GM19324 (cell line): ENCODE data around the gene PLCB4.
"Not testable (repeated sequence)": the region's sequence is repeated elsewhere in the genome, so short reads cannot be mapped to it uniquely, and the experiment has no call there.

Experiments
- ATAC-seq: cut with Tn5 transposase; IDR thresholded peaks from one replicate; pipeline ENCODE4 v1.9.1; 2021; ENCODE audit warnings: mild to moderate bottlenecking, moderate library complexity; ENCODE audit not compliant: unreplicated experiment, low FRiP score

The PLCB4 gene

DNA sequence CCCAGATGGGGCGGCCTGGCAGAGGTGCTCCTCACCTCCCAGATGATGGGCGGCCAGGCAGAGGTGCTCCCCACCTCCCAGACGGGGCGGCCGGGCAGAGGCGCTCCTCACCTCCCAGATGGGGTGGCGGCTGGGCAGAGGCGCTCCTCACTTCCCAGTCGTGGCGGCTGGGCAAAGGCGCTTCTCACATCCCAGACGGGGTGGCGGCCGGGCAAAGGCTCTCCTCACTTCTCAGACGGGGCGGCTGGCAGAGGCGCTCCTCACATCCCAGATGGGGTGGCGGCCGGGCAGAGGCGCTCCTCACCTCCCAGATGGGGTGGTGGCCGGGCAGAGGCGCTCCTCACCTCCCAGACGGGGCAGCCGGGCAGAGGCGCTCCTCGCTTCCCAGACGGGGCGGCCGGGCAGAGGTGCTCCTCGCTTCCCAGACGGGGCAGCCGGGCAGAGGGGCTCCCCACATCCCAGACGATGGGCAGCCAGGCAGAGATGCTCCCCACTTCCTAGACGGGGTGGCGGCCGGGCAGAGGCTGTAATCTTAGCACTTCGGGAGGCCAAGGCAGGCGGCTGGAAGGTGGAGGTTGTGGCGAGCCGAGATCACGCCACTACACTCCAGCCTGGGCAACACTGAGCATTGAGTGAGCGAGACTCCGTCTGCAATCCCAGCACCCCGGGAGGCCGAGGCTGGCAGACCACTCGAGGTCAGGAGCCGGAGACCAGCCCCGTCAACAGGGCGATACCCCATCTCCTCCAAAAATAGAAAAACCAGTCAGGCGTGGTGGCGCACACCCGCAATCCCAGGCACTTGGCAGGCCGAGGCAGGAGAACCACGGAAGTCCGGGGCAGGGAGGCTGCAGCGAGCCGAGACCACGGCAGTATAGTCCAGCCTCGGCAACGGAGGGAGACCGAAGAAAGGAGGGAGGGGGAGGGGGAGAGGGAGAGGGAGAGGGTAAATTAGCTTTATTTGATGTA is 316.7 kb downstream of the PLCB4 start:
- not testable (repeated sequence) for ATAC-seq

DNA sequence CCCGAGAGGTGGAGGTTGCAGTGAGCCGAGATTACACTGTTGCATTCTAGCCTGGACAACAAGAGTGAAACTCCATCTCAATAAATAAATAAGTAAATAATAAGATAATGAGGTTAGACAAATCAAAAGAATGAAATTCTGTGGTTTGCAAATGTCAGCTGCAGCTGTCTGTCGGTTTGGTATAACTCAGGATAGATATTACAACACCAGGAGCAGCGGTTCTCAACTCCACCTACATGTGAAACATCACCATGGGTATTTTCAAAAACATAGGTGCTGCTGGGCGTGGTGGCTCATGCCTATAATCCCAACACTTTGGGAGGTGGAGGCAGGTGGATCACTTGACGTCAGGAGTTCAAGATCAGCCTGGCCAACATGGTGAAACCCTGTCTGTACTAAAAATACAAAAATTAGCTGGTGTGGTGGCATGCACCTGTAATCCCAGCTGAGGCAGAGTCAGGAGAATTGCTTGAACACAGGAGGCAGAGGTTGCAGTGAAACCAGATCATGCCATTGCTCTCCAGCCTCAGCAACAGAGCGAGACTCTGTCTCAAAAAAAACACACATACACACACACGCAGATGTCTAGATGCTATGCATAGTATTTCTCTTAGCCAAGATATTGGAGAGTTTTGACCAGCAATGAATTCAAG is 319.4 kb downstream of the PLCB4 start:
- no peak for ATAC-seq

DNA sequence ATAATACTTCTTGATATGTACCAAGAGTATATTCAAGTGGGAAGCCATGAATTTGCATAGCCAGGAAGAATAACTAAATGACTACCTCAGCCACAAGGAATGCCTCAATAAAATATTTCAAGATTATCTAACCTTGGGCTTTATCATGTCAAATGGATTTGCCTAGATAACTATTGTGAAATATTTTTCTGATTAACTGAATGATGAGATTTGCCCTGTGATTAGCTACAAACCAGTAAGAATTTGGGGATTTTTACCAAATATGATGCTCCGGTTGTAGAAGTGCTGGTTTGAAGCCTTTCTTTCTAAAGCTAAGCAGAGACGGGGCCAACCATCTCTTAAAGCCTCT is 319.9 kb downstream of the PLCB4 start:
- ATAC-seq = no peak

DNA sequence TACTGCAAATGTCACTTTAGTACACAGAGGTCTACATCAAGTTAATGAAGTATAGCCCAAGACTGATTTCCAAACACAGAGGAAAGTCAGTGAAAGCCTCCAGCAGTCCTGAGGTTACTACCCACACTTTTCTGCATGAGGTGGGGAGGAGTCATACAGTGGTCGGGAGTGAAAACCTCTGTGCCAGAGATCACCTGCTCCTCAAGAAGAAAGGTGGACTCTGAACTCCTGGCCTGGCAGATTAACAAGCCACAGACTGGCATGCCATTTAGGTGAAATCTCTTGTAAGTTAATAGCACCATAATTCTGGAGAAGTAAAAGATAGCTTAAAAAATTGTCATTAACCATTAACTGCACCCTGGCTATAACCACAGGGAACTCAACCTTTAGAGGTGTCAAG is 320.5 kb downstream of the PLCB4 start:
- no peak for ATAC-seq

DNA sequence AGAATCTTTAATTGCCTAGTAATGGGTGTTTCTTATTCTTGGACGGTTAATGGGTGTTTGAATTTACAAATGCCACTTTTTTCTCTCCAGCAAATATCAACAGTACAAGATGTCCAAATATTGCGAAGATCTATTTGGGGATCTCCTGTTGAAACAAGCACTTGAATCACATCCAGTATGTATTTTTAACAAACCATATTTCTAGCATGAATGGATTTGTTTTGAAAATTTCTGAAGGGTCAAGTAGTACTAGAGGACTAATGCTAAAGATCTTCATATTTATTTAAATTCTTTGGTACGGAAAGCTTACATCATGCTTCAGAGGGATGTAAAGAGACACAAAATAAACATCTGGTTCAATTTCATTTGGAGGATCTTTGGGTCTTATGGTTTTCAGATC is 321.6 kb downstream of the PLCB4 start:
- ATAC-seq = no peak

DNA sequence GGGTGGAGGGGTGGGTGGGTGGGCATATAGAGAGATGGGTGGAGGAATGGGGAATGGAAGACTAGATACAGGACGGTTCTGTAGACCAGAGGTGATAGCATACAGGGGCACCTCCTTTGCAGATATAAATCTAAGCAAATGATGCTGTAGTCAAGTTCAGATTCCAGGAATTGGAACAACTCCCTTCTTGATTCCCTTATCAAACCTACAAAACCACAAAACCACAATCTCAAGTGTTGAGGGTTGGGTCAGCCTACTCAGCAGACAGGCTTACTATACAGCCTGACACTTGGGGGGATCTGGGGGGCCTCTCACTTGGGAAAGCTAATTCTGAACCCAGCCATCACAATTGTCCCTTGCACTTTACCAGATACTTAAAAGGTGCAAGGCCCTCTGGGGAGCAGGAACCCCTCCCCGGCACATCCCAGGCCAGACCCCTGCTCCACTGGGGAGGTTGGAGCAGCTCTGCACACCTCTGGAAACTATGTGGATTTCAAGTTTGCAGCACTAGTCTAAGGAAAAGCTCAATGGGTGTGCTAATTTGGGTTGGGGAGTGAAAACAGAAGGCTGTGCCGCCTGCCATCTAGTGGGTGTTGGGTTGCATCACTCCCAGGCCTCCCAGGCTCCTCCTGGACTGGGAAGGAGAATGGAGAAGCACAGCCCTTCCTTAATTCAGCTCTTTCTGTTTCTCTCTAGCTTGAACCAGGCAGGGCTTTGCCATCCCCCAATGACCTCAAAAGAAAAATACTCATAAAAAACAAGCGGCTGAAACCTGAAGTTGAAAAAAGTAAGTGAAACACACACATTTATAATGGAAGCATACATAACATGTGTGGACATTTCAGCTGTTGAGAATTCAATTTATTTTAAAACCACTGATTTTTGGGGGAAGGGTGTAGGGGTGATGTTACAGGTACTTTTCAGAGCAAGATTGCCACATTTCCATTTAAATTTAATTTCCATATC is 324.3 kb downstream of the PLCB4 start:
- ATAC-seq = peak; percentile 39

DNA sequence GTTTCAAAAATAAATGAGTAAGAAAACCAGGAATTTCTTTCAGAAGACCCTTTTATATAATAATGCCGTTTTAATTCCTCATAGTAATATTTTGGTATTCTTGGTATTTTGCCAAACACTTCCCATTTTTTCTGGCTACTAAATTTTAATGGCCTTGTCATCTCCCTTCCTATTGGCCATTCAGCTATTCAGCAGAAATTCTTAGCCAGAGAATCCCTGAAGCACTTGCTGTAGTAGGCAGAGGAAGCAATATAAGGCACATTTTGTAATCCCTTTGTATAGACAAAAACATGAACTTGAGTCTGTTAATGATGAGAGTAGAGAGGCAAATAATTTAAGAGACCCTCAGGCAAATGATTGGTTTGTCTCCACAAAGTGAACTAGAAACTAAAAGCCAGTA is 327.1 kb downstream of the PLCB4 start:
- ATAC-seq = no peak

DNA sequence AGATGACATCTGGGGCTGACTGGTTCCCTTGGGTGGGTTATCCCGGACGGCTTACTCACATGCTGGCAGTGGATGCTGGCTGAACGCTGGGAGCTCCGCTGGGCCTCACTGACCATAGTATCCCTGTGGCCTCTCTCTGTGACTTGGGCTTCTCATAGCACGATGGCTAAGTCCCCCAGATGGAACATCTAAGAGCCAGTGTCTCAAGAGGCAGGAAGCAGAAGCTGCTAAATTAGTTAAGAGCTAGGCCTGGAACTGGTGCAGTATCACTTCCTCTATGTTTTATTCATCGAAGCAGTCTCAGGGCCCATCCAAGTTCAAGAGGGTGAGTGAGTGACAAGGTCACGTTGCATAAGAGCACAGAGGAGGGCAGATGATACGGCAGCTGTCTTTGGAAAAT is 329.0 kb downstream of the PLCB4 start:
- ATAC-seq = peak; percentile 87

DNA sequence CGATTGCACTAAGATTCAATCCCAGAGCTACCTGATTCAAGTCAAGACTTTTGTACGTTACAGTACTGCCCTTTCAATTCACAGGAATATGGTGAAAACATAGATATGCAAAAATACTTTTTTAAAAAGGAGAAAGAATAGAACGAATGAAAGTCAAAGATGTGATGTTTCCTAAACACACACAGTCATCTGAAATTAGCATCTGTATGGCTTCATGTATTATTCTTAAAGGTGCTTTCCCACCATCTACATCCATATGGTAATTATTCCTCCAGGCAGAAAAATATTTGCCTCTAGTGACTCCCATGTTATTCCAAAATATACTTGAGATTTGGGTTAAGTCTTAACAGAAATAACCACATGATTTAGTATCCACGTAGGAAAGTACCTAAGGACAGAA is 330.0 kb downstream of the PLCB4 start:
- ATAC-seq = no peak

DNA sequence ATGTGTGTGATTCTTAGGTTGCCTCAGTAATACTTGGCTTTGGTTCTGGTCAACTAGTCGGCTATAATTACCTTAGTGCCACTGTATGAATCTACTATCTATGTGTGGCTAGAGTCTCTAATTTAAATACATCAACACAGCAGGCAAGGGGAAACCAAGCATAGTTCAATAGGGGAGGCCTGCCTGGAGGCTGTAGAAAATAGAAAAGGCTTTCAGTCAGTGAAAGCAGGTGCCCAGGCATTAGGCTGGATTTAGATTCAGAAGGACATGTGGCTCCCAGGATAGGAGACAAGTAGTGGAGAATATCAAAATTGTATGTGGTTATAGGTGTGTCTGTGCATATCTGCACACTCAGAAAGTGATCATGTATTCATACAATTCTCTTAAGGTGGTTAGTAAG is 330.4 kb downstream of the PLCB4 start:
- ATAC-seq = no peak

DNA sequence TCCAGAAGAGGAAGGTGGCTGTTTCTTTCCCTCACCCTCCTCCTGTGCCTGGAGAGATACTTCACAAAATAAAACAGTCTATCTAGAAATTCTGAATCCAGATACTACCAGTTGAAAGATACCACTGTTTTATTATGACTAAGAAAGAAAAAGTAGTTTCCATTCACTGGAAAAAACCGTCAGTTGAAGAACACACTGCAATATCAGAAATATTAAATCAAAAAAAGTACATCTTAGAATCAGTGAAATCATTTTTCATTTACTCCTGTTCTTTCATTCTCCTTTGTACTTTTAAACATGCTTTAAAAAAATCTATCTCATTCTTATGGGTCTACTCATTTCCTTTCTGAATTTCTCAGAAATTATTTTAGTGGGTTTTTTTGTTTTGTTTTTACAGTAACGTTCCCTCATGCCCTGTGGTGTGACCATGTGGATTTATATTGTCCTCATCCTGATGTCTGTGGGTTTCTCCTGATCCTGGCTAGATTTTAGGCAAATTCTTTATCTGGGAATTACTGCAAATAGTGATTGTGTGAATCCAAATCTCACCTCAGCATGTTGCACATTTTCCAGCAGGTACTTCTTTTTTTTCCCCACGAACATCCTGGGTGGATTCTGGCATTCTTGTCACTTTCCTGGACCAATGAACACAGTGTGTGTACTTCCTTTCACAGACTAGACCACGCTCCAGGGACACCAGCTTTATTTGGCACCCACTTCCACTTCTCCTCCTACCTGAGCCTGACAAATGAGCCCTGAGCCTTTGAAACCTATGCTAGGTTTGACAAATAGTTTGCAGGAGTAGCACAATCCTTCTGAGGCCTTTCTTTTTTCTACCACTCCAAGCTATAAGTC is 331.5 kb downstream of the PLCB4 start:
- ATAC-seq = no peak

DNA sequence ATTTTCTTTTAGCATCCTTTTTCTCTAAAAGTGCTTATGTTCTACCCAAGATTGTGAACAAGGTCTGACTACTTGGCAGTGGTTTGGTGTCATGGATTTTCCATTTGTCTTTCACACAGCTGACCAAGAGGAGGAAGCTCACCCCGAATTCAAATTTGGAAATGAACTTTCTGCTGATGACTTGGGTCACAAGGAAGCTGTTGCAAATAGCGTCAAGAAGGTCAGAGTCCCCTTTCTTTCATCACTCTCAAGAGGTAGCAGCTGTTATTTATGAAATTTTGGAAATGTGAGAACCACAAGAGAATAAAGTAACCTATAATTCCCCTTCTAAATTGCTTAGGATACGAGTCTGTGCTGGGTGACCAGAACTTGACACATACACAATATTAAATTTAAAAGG is 332.5 kb downstream of the PLCB4 start:
- ATAC-seq = no peak

DNA sequence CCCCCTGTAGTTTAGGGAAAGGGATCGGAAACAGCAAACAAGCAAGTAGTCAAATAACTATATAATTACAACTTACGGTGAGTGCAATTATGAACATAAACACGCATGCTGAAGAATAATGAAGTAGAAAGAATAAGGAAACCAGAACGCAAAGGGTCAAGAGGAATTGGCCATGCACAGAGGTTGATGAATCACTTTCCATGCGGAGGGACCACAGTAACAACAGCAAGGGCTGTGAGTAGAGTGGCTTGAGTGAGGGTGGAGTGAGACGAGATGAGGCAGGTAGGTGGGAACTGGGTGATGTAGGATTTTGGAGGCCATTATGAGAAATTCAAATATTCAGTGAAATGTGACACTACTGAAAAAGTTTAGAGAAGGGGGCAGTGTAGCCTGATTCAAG is 333.3 kb downstream of the PLCB4 start:
- ATAC-seq = no peak

DNA sequence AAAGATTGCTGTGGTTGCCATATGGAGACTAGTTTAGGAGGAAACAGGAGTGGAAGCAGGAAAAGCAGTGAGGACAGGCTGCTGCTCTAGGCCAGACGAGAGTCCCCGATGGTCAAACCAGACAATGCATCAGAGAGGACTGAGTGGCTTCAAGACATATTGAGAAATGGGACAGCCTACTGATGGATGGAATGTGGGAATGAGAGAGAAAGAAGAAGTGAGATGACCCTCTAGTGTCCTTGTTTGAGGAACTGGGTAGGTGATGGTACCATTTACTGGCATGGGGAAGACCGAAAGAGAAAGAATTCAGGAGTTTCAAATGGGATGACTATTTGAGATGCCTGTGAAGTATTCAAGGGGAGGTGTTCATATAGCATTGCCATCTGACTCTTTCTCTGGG is 333.7 kb downstream of the PLCB4 start:
- ATAC-seq = no peak

DNA sequence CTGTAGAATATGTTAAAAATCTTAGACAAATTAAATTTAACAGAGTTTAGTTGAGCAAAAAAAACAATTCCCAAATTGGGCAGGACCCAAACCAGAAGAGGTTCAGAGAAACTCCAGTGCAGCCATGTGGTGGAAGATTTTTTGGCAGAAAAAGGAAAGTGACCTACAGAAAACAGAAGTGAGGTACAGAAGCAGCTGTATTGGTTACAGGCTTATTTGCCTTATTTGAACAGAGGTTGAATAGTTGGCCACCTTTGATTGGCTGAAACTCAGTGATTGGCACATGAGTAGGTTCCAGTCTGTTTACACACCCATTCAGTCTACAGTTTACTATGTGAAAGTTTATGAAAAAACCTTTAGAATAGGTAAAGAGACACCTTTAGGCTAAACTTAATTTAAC is 334.6 kb downstream of the PLCB4 start:
- ATAC-seq = no peak

DNA sequence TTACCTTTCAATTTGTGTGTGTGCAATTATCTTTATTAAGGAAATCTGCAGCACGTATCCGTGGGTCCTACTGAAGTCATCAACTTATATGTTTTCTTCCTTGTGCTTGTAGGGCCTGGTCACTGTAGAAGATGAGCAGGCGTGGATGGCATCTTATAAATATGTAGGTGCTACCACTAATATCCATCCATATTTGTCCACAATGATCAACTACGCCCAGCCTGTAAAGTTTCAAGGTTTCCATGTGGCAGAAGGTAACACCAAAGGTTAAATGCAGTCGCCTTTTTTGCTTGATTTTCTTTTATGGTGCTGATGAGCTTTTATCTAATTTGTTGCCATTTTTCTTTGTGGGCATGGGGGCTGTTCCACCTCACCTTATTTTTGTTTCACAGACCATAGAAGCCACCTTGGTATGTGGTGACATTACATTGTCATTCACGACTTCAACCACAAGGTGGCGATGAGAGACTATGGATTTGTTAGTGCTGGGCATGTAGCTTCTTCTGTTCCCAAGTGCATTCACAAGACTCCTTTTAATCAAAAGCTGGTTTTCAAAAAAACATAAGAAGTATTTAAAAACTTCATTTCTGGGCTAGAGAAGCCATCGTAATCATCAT is 339.0 kb downstream of the PLCB4 start:
- peak; percentile 49 for ATAC-seq

DNA sequence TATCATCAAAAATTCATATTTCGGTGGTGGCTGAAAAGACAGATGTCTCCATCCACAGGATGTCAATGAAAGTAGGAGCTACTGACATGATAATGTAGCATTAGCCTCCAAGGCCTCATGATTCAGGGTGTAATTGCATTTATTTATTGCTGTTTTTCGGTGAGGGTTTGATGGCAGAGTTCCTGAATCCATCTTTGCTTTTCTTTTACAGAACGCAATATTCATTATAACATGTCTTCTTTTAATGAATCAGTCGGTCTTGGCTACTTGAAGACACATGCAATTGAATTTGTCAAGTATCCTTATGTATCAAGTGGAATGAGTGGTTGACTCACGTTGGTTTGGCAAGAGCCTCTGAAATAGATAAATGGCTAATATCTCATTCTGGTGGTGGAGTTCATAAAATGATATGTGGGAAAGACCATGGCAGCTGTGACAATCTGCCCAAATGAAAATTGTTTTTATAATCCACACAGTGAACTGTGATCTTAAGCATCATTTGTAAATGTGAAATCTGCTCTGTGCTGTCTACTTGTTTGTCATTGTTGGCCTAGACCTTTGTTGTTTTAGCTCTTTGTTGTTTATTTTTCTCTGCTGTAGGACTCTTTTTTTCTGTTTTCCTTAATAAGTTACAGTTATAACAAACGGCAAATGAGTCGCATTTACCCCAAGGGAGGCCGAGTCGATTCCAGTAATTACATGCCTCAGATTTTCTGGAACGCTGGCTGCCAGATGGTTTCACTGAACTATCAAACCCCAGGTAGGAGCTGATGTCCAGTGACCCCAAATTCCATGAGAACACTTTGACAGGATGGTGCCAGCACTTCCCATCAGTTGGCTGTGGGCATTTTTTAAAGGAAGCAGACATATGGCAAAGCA is 339.8 kb downstream of the PLCB4 start:
- ATAC-seq = no peak

DNA sequence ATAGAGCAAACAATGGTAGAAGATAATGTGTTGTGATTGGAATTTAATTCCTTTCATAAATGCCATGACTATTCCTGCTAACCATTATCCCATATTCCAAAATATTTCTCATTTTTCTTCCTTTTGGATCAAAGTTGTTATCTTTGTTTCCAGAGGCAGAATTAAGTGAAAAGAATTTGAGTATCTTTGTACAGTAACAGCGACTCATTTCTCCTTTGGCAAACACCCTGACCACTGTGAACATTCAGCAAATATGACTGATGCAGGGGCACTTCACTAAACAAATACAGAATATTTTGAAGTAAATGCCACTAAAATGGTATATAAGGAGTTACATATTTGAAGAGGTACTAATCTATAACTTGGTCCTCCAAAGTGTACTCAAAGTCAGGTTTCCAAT is 340.5 kb downstream of the PLCB4 start:
- no peak for ATAC-seq

DNA sequence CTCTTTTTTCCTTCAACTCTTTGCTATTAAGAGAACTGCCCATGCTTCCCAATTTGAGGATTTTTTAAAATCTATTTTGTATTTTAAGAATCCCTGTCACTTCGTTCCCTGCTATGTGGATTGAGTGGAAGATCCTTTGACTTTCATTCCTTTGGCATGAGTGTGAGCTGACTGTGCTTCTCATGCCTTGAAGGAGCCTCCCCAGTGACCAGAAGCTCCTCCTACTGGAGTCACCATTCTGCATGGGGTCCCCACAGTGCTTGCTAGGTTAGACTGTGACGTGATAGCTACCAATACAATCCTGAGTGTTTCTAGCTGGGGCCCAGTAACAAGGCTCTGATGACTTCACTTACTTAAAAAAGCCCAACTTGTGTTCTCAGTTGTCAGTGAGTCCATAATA is 341.1 kb downstream of the PLCB4 start:
- no peak for ATAC-seq
